ENCODE measurements around the gene ADAM22.

DNA sequence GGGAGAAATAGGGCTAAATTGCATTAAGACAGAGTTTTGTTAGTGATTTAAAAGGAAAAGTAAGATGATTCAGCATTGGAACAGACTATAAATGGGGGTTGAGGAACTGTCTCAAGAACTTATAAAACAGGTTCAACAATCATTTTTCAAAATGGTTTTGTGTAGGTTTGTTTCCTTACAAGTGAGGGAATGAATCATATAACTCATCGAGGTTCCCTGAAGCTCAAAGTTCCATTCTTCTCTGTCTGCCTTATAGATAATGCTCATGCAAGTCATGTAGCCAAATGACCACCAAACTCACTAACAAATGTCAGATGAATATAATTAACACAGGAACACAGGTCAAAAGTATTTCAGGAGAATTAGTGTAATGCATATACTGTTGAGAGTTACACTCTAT lies 27.7 kb downstream of the ADAM22 start:
- TF ChIP-seq, protein P1, sequence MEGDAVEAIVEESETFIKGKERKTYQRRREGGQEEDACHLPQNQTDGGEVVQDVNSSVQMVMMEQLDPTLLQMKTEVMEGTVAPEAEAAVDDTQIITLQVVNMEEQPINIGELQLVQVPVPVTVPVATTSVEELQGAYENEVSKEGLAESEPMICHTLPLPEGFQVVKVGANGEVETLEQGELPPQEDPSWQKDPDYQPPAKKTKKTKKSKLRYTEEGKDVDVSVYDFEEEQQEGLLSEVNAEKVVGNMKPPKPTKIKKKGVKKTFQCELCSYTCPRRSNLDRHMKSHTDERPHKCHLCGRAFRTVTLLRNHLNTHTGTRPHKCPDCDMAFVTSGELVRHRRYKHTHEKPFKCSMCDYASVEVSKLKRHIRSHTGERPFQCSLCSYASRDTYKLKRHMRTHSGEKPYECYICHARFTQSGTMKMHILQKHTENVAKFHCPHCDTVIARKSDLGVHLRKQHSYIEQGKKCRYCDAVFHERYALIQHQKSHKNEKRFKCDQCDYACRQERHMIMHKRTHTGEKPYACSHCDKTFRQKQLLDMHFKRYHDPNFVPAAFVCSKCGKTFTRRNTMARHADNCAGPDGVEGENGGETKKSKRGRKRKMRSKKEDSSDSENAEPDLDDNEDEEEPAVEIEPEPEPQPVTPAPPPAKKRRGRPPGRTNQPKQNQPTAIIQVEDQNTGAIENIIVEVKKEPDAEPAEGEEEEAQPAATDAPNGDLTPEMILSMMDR (IDR thresholded peaks at IDR 0.05): no peak
- no peak for TF ChIP-seq EZH2 (IDR thresholded peaks at IDR 0.05; ENCODE audit: borderline replicate concordance, insufficient read depth, low read depth, low read length, poor library complexity, severe bottlenecking)
